BLaER1 treated with 17β-estradiol and CSF1 and Interleukin-3, amounts not matched to agents 10 nM and 100 nM (cell line): Measurements from ENCODE around the gene RASAL2.

ENCODE experiments used
- H3K27ac ChIP-seq, 11 experiments: shearing (Covaris generic); formaldehyde crosslinking; 2 replicates each; pipeline ENCODE4 v1.8.1; 2022
- H3K27me3 ChIP-seq, 11 experiments: shearing (Covaris generic); formaldehyde crosslinking; 2 replicates each; pipeline ENCODE4 v1.8.1; 2022
- H3K36me3 ChIP-seq, 11 experiments: shearing (Covaris generic); formaldehyde crosslinking; 2 replicates each; pipeline ENCODE4 v1.8.1; 2022
- H3K4me1 ChIP-seq, 10 experiments: shearing (Covaris generic); formaldehyde crosslinking; 2 replicates each; pipeline ENCODE4 v1.8.1; 2022
- H3K4me2 ChIP-seq, 11 experiments: shearing (Covaris generic); formaldehyde crosslinking; 2 replicates each; pipeline ENCODE4 v1.8.1; 2022
- H3K4me3 ChIP-seq, 10 experiments: shearing (Covaris generic); formaldehyde crosslinking; 2 replicates each; pipeline ENCODE4 v1.8.1; 2022
- H3K9ac ChIP-seq, 11 experiments: shearing (Covaris generic); formaldehyde crosslinking; 2 replicates each; pipeline ENCODE4 v1.8.1; 2022
- H3K9me3 ChIP-seq, 11 experiments: shearing (Covaris generic); formaldehyde crosslinking; replicated peaks in 1 of 11; 2 replicates each; pipeline ENCODE4 v1.8.1; 2022
- H4K20me1 ChIP-seq, 11 experiments: shearing (Covaris generic); formaldehyde crosslinking; 2 replicates each; pipeline ENCODE4 v1.8.1; 2022
- Cebpa-rat ChIP-seq, 11 experiments: shearing (Covaris generic); IDR thresholded peaks; 2 replicates each; pipeline ENCODE4 v1.8.1; 2022

RASAL2 gene

GRCh38 chr1:178458203-178458602, 364.3 kb downstream of the RASAL2 start:
- H3K27ac ChIP-seq: no peak overlapping the region
- no peak for TF ChIP-seq Cebpa-rat (IDR thresholded peaks at IDR 0.05)
- no peak overlapping the region for H3K4me3 ChIP-seq
- H3K36me3 ChIP-seq: peaks cover 0 to 24% (median 0%) of the 10 kb centered on the region in 11 experiments; a peak in 3 of 22 replicates
- no peaks in the 10 kb centered on the region for H4K20me1 ChIP-seq
- peaks cover 0 to 10% (median 0%) of the 10 kb centered on the region in 10 experiments; a peak in 5 of 20 replicates for H3K4me1 ChIP-seq
- H3K9me3 ChIP-seq: no peaks in the 10 kb centered on the region
- H3K27me3 ChIP-seq: no peaks in the 10 kb centered on the region
- no peak overlapping the region for H3K4me2 ChIP-seq
- no peak overlapping the region for H3K9ac ChIP-seq

- Histone ChIP-seq H3K9ac (no peak overlapping the region), H4K20me1 (no peaks in the 10 kb centered on the region), H3K4me2 (no peak overlapping the region), H3K27ac (no peak overlapping the region), H3K27me3 (no peaks in the 10 kb centered on the region), H3K4me3 (no peak overlapping the region), H3K36me3 (peaks cover 0 to 34% (median 0%) of the 10 kb centered on the region in 11 experiments; a peak in 4 of 22 replicates), H3K4me1 (peaks cover 0 to 10% (median 0%) of the 10 kb centered on the region in 10 experiments; a peak in 5 of 20 replicates), H3K9me3 (no peaks in the 10 kb centered on the region)
- no peak for TF ChIP-seq Cebpa-rat (IDR thresholded peaks at IDR 0.05)
Observed at GRCh38 chr1:178461104-178461503, 367.2 kb downstream of the RASAL2 start.

- Histone ChIP-seq H3K9ac (no peak overlapping the region), H4K20me1 (no peaks in the 10 kb centered on the region), H3K27me3 (no peaks in the 10 kb centered on the region), H3K27ac (no peak overlapping the region), H3K4me2 (no peak overlapping the region), H3K4me3 (no peak overlapping the region), H3K9me3 (no peaks in the 10 kb centered on the region), H3K36me3 (peaks cover 0 to 34% (median 0%) of the 10 kb centered on the region in 11 experiments; a peak in 4 of 22 replicates), H3K4me1 (peaks cover 0 to 12% (median under 1%) of the 10 kb centered on the region in 10 experiments; a peak in 8 of 20 replicates)
- no peak for TF ChIP-seq Cebpa-rat (IDR thresholded peaks at IDR 0.05)
Observed at GRCh38 chr1:178461701-178462100, 367.8 kb downstream of the RASAL2 start.

- no peaks in the 10 kb centered on the region for H4K20me1 ChIP-seq
- peaks cover 0 to 12% (median 7%) of the 10 kb centered on the region in 11 experiments; a peak in 7 of 22 replicates for H3K9me3 ChIP-seq
- H3K36me3 ChIP-seq: peaks cover 0 to 38% (median 0%) of the 10 kb centered on the region in 11 experiments; a peak in 4 of 22 replicates
- no peak overlapping the region for H3K27ac ChIP-seq
- no peak overlapping the region for H3K4me2 ChIP-seq
- H3K4me1 ChIP-seq: peaks cover 0 to 21% (median 11%) of the 10 kb centered on the region in 10 experiments; a peak in 13 of 20 replicates
- H3K9ac ChIP-seq: no peak overlapping the region
- TF ChIP-seq Cebpa-rat (IDR thresholded peaks at IDR 0.05): no peak
- no peak overlapping the region for H3K4me3 ChIP-seq
- H3K27me3 ChIP-seq: no peaks in the 10 kb centered on the region
Observed at GRCh38 chr1:178464141-178464540, 370.2 kb downstream of the RASAL2 start.

- H3K4me1 ChIP-seq: peaks cover 0 to 19% (median 11%) of the 10 kb centered on the region in 10 experiments; a peak in 13 of 20 replicates
- H3K27ac ChIP-seq: no peak overlapping the region
- H4K20me1 ChIP-seq: no peaks in the 10 kb centered on the region
- H3K9me3 ChIP-seq: peaks cover 0 to 12% (median 7%) of the 10 kb centered on the region in 11 experiments; a peak in 7 of 22 replicates
- no peaks in the 10 kb centered on the region for H3K27me3 ChIP-seq
- H3K4me3 ChIP-seq: no peak overlapping the region
- H3K4me2 ChIP-seq: no peak overlapping the region
- no peak overlapping the region for H3K9ac ChIP-seq
- peaks cover 0 to 39% (median 0%) of the 10 kb centered on the region in 11 experiments; a peak in 4 of 22 replicates for H3K36me3 ChIP-seq
- no peak for TF ChIP-seq Cebpa-rat (IDR thresholded peaks at IDR 0.05)
Observed at GRCh38 chr1:178464566-178464965, 370.7 kb downstream of the RASAL2 start.

- Histone ChIP-seq H3K27me3 (no peaks in the 10 kb centered on the region), H3K36me3 (peaks cover 0 to 39% (median 0%) of the 10 kb centered on the region in 11 experiments; a peak in 4 of 22 replicates), H3K4me2 (no peak overlapping the region), H3K27ac (no peak overlapping the region), H3K4me3 (no peak overlapping the region), H3K4me1 (peaks cover 0 to 15% (median 11%) of the 10 kb centered on the region in 10 experiments; a peak in 13 of 20 replicates), H3K9me3 (peaks cover 0 to 12% (median 7%) of the 10 kb centered on the region in 11 experiments; a peak in 7 of 22 replicates), H3K9ac (no peak overlapping the region), H4K20me1 (no peaks in the 10 kb centered on the region)
- no peak for TF ChIP-seq Cebpa-rat (IDR thresholded peaks at IDR 0.05)
Observed at GRCh38 chr1:178465011-178465410, 371.1 kb downstream of the RASAL2 start.

GRCh38 chr1:178467837-178468236, 373.9 kb downstream of the RASAL2 start:
- Histone ChIP-seq H3K9me3 (peaks cover 0 to 12% (median 7%) of the 10 kb centered on the region in 11 experiments; a peak in 7 of 22 replicates), H3K27ac (no peak overlapping the region), H4K20me1 (no peaks in the 10 kb centered on the region), H3K4me2 (peak overlapping the region in 7 of 11 experiments; percentile 13 to 57 (median 51); a peak in 8 of 22 replicates), H3K4me1 (peaks cover 0 to 15% (median 11%) of the 10 kb centered on the region in 10 experiments; a peak in 13 of 20 replicates), H3K9ac (no peak overlapping the region), H3K36me3 (peaks cover 0 to 47% (median 0%) of the 10 kb centered on the region in 11 experiments; a peak in 4 of 22 replicates), H3K27me3 (no peaks in the 10 kb centered on the region), H3K4me3 (no peak overlapping the region)
- TF ChIP-seq Cebpa-rat (IDR thresholded peaks at IDR 0.05): no peak

- peaks cover 0 to 12% (median 7%) of the 10 kb centered on the region in 11 experiments; a peak in 7 of 22 replicates for H3K9me3 ChIP-seq
- H3K27ac ChIP-seq: no peak overlapping the region
- H3K4me3 ChIP-seq: no peak overlapping the region
- H3K9ac ChIP-seq: no peak overlapping the region
- no peak for TF ChIP-seq Cebpa-rat (IDR thresholded peaks at IDR 0.05)
- H4K20me1 ChIP-seq: no peaks in the 10 kb centered on the region
- peaks cover 0 to 60% (median 0%) of the 10 kb centered on the region in 11 experiments; a peak in 4 of 22 replicates for H3K36me3 ChIP-seq
- H3K27me3 ChIP-seq: no peaks in the 10 kb centered on the region
- H3K4me2 ChIP-seq: no peak overlapping the region
- H3K4me1 ChIP-seq: peaks cover 0 to 15% (median 11%) of the 10 kb centered on the region in 10 experiments; a peak in 13 of 20 replicates
Observed at GRCh38 chr1:178470411-178470960, 376.6 kb downstream of the RASAL2 start.

- no peak for TF ChIP-seq Cebpa-rat (IDR thresholded peaks at IDR 0.05)
- Histone ChIP-seq H3K36me3 (peaks cover 0 to 42% (median 0%) of the 10 kb centered on the region in 11 experiments; a peak in 4 of 22 replicates), H3K4me2 (no peak overlapping the region), H3K9ac (no peak overlapping the region), H3K4me3 (no peak overlapping the region), H3K9me3 (peaks cover 0 to 10% (median 7%) of the 10 kb centered on the region in 11 experiments; a peak in 7 of 22 replicates), H4K20me1 (no peaks in the 10 kb centered on the region), H3K27ac (no peak overlapping the region), H3K27me3 (no peaks in the 10 kb centered on the region), H3K4me1 (peaks cover 0 to 6% (median 2%) of the 10 kb centered on the region in 10 experiments; a peak in 11 of 20 replicates)
Observed at GRCh38 chr1:178472531-178472930, 378.6 kb downstream of the RASAL2 start.
